ENCODE measurements around the gene ARHGAP26. TPM values are rescaled to one million over a fixed set of nuclear protein-coding genes. Genes with fewer than 3 reads are reported as not detected.

The ARHGAP26 gene
- total RNA-seq, 1 experiment from 2014 or later: 34.5 TPM

DNA sequence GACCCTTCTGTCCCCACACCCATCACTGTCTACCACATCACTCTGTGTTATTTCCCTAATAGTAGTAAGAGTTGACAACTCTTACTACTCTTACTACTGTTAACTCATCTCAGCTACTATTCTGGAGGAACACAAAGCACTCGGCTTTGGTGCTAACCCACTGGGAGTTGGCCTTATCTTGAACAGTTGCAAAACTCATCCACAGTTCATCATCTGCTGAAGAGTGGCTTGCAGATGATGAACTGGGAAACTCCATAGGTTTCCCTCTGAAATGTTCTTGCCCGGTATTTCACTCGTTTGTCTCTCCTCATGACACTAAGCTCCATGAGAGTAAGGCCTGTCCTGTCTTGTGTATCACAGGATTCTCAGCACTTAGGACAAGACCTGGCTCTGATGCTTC lies 411.9 kb downstream of the ARHGAP26 start:
- Histone ChIP-seq H4K20me1 (ENCODE audit: insufficient read depth) (no peaks in the 10 kb centered on the region), H3K36me3 (ENCODE audit: control insufficient read depth in 1 of 2, insufficient read depth in 2 of 2, low read length in 2 of 2) (no peaks in the 10 kb centered on the region), H3K9me3 (ENCODE audit: control insufficient read depth in 1 of 2, insufficient read depth in 1 of 2, low read depth in 1 of 2, low read length in 2 of 2) (no peaks in the 10 kb centered on the region), H3K4me3 (replicated peaks in 1 of 2; ENCODE audit: low read depth in 1 of 2, low read length in 2 of 2) (no peak overlapping the region), H3K9ac (ENCODE audit: low read length) (no peak overlapping the region), H3K4me1 (ENCODE audit: control insufficient read depth in 1 of 2, insufficient read depth in 2 of 2, low read length in 2 of 2) (no peaks in the 10 kb centered on the region), H3K9me2 (ENCODE audit: insufficient read depth) (no peaks in the 10 kb centered on the region), H3K4me2 (ENCODE audit: low read length) (no peak overlapping the region), H3K27me3 (ENCODE audit: insufficient read depth, low read length) (no peaks in the 10 kb centered on the region), H3K27ac (ENCODE audit: low read depth, low read length) (no peak overlapping the region), H2AFZ (ENCODE audit: low read depth, low read length, poor library complexity, severe bottlenecking) (no peak overlapping the region), H3K79me2 (ENCODE audit: insufficient read depth, low read length) (no peaks in the 10 kb centered on the region)
- no peak for TF ChIP-seq TCF7L2 (IDR thresholded peaks at IDR 0.05; ENCODE audit: borderline replicate concordance, extremely low read depth, insufficient read depth, insufficient read length)
- DNase-seq (ENCODE audit: low read depth, low spot score) (no peak), ATAC-seq (no peak)
- intact Hi-C loops (cut with micrococcal nuclease): no loop called here
- BruUV-seq (replicated peaks): no TSS peak
- ChIA-PET RAD21 (ENCODE audit: low non-redundant PET in 1 of 2, low total read pairs in 2 of 2, uncharacterized antibody in 2 of 2, unreplicated experiment in 2 of 2) (no interaction called here), CTCF (interaction anchor here (0.6 kb wide), 1 partner anchor 180 kb away, joined by 3 read pairs; no protein-coding TSS in a partner anchor), POLR2A (interaction anchor here (0.6 kb wide), 1 partner anchor 140 kb away, joined by 3 read pairs; no protein-coding TSS in a partner anchor)

DNA sequence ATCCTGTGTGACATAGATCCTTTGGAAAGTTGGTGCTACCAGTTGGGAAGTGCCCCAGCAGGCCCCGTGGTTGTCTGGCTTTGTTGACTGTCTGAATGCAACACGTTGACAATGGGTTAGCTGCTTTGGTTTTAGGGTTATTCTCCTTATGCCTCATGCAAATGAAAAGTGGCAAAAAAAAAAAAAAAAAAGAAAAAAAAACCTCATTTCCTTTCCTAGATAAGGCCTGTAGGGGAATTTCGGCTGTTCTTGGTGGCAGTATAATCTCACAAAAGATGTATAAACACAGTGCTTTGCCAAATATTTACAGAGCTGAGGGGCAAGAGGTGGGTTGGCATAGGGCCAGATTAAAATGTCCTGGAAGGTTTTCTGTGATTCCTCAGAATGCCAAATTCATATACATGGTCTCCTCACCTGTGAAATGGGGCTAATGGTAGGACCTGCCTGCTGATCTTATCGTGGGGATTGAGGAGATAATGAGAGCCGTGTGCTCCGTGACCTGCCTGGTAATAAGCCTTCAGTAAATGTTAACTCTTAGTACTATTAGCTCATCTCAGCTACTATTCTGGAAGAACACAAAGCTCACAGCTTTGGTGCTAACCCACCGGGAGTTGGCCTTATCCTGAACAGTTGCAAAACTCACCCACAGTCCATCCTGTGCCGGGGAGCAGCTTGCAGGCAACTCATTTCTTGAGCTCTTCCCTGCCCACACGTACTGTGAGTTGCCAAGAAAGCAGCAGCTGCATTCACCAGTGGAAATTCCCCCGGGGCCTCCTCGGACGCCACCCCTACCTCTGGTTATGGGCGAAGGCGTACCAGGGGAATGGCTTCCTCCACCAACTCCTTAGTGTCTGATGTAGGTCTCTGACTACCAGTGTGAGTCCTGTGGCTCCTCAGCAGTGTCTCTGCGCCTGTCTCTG lies 413.0 kb downstream of the ARHGAP26 start:
- Histone ChIP-seq H3K27me3 (ENCODE audit: insufficient read depth, low read length) (no peaks in the 10 kb centered on the region), H3K9me3 (ENCODE audit: control insufficient read depth in 1 of 2, insufficient read depth in 1 of 2, low read depth in 1 of 2, low read length in 2 of 2) (no peaks in the 10 kb centered on the region), H3K4me2 (ENCODE audit: low read length) (no peak overlapping the region), H3K27ac (ENCODE audit: low read depth, low read length) (no peak overlapping the region), H3K9me2 (ENCODE audit: insufficient read depth) (no peaks in the 10 kb centered on the region), H2AFZ (ENCODE audit: low read depth, low read length, poor library complexity, severe bottlenecking) (no peak overlapping the region), H3K4me3 (replicated peaks in 1 of 2; ENCODE audit: low read depth in 1 of 2, low read length in 2 of 2) (no peak overlapping the region), H4K20me1 (ENCODE audit: insufficient read depth) (no peaks in the 10 kb centered on the region), H3K79me2 (ENCODE audit: insufficient read depth, low read length) (no peaks in the 10 kb centered on the region), H3K4me1 (ENCODE audit: control insufficient read depth in 1 of 2, insufficient read depth in 2 of 2, low read length in 2 of 2) (no peaks in the 10 kb centered on the region), H3K36me3 (ENCODE audit: control insufficient read depth in 1 of 2, insufficient read depth in 2 of 2, low read length in 2 of 2) (no peaks in the 10 kb centered on the region), H3K9ac (ENCODE audit: low read length) (no peak overlapping the region)
- ATAC-seq (no peak), DNase-seq (ENCODE audit: low read depth, low spot score) (no peak)
- intact Hi-C loops (cut with micrococcal nuclease): no loop called here
- CTCF ChIA-PET: no interaction called here
- POLR2A ChIA-PET: interaction anchor here (0.5 to 0.6 kb wide), 2 partner anchors 77 to 142 kb away, joined by 3 read pairs; no protein-coding TSS in a partner anchor
- RAD21 ChIA-PET (ENCODE audit: low non-redundant PET in 1 of 2, low total read pairs in 2 of 2, uncharacterized antibody in 2 of 2, unreplicated experiment in 2 of 2): no interaction called here
- no TSS peak for BruUV-seq (replicated peaks)
- no peak for TF ChIP-seq JUND (IDR thresholded peaks at IDR 0.05)
- no peak for TF ChIP-seq ELF1 (IDR thresholded peaks at IDR 0.05; ENCODE audit: borderline replicate concordance, low read depth)
- no peak for TF ChIP-seq RAD21 (IDR thresholded peaks at IDR 0.05; ENCODE audit: low read depth)
- TF ChIP-seq SRF (IDR thresholded peaks at IDR 0.05; ENCODE audit: low read depth): no peak
- TF ChIP-seq EZH2 (IDR thresholded peaks at IDR 0.05): no peak
- no peak for TF ChIP-seq POLR2A (IDR thresholded peaks at IDR 0.05; ENCODE audit: borderline replicate concordance, extremely low read depth, insufficient read depth, insufficient read length)
- TF ChIP-seq, protein P1, sequence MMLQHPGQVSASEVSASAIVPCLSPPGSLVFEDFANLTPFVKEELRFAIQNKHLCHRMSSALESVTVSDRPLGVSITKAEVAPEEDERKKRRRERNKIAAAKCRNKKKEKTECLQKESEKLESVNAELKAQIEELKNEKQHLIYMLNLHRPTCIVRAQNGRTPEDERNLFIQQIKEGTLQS (IDR thresholded peaks at IDR 0.05): no peak
- TF ChIP-seq EZH2phosphoT487 (IDR thresholded peaks at IDR 0.05; ENCODE audit: borderline replicate concordance): no peak
- no peak for TF ChIP-seq FOSL1 (IDR thresholded peaks at IDR 0.05; ENCODE audit: low read depth)
- TF ChIP-seq CBX3 (IDR thresholded peaks at IDR 0.05; ENCODE audit: low read depth): no peak
- TF ChIP-seq TCF7L2 (IDR thresholded peaks at IDR 0.05; ENCODE audit: borderline replicate concordance, extremely low read depth, insufficient read depth, insufficient read length): no peak
- no peak for TF ChIP-seq YY1 (IDR thresholded peaks at IDR 0.05; ENCODE audit: extremely low read depth, insufficient replicate concordance, low read depth, low read length)
- TF ChIP-seq EGR1 (IDR thresholded peaks at IDR 0.05; ENCODE audit: low read depth): no peak
- no peak for TF ChIP-seq SIN3A (IDR thresholded peaks at IDR 0.05; ENCODE audit: low read depth)
- TF ChIP-seq, protein P2, sequence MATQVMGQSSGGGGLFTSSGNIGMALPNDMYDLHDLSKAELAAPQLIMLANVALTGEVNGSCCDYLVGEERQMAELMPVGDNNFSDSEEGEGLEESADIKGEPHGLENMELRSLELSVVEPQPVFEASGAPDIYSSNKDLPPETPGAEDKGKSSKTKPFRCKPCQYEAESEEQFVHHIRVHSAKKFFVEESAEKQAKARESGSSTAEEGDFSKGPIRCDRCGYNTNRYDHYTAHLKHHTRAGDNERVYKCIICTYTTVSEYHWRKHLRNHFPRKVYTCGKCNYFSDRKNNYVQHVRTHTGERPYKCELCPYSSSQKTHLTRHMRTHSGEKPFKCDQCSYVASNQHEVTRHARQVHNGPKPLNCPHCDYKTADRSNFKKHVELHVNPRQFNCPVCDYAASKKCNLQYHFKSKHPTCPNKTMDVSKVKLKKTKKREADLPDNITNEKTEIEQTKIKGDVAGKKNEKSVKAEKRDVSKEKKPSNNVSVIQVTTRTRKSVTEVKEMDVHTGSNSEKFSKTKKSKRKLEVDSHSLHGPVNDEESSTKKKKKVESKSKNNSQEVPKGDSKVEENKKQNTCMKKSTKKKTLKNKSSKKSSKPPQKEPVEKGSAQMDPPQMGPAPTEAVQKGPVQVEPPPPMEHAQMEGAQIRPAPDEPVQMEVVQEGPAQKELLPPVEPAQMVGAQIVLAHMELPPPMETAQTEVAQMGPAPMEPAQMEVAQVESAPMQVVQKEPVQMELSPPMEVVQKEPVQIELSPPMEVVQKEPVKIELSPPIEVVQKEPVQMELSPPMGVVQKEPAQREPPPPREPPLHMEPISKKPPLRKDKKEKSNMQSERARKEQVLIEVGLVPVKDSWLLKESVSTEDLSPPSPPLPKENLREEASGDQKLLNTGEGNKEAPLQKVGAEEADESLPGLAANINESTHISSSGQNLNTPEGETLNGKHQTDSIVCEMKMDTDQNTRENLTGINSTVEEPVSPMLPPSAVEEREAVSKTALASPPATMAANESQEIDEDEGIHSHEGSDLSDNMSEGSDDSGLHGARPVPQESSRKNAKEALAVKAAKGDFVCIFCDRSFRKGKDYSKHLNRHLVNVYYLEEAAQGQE (IDR thresholded peaks at IDR 0.05; ENCODE audit: low read depth): no peak
- no peak for TF ChIP-seq POLR2AphosphoS5 (IDR thresholded peaks at IDR 0.05; ENCODE audit: low read depth, low read length)
